GM23338 (cell line): ENCODE data around the gene IL20RB. TPM values are rescaled to one million over a fixed set of nuclear protein-coding genes. Genes with fewer than 3 reads are reported as not detected.

Source experiments
- ATAC-seq: fragments of 200-7000 bp; cut with Tn5 transposase; 3 replicates; pipeline ENCODE4 v1.9.1; 2020
- DNase-seq: peaks from one replicate; pipeline ENCODE4 v3.0.0-alpha.2; 2015; ENCODE audit warnings: low spot score
- H2AFZ ChIP-seq: fragments of 200-600 bp; sonication (generic); 2 replicates; pipeline ENCODE4 v1.8.0; 2016; ENCODE audit warnings: antibody characterized with exemption, mild to moderate bottlenecking, moderate library complexity
- H3F3A ChIP-seq: fragments of 200-600 bp; sonication (generic); replicated peaks from 2 replicates; pipeline ENCODE4 v1.8.0; 2017; ENCODE audit warnings: antibody characterized with exemption, mixed run types, low read depth
- H3K27ac ChIP-seq: fragments of 200-600 bp; sonication (generic); 2 replicates; pipeline ENCODE4 v1.6.1; 2016; ENCODE audit warnings: low read depth
- H3K27me3 ChIP-seq: fragments of 200-600 bp; sonication (generic); 2 replicates; pipeline ENCODE4 v1.8.0; 2016; ENCODE audit warnings: mild to moderate bottlenecking, mixed run types, moderate library complexity; ENCODE audit not compliant: insufficient read depth
- H3K36me3 ChIP-seq: fragments of 200-600 bp; sonication (generic); 2 replicates; pipeline ENCODE4 v1.8.0; 2016; ENCODE audit warnings: mild to moderate bottlenecking; ENCODE audit not compliant: insufficient read depth
- H3K4me1 ChIP-seq: fragments of 200-600 bp; sonication (generic); 2 replicates; pipeline ENCODE4 v1.8.0; 2016; ENCODE audit warnings: mild to moderate bottlenecking, moderate library complexity; ENCODE audit not compliant: insufficient read depth
- H3K4me2 ChIP-seq: fragments of 200-600 bp; sonication (generic); 2 replicates; pipeline ENCODE4 v1.7.1; 2017; ENCODE audit warnings: mixed run types
- H3K4me3 ChIP-seq: fragments of 200-600 bp; sonication (generic); 2 replicates; pipeline ENCODE4 v1.6.1; 2016; ENCODE audit warnings: mixed run types
- H3K79me2 ChIP-seq: fragments of 200-600 bp; sonication (generic); replicated peaks from 2 replicates; pipeline ENCODE4 v1.8.0; 2017; ENCODE audit warnings: mild to moderate bottlenecking; ENCODE audit not compliant: insufficient read depth
- H3K9me2 ChIP-seq: fragments of 200-600 bp; sonication (generic); 2 replicates; pipeline ENCODE4 v1.8.0; 2017; ENCODE audit not compliant: insufficient read depth
- H4K20me1 ChIP-seq: fragments of 200-600 bp; sonication (generic); replicated peaks from 2 replicates; pipeline ENCODE4 v1.8.0; 2017; ENCODE audit warnings: mild to moderate bottlenecking; ENCODE audit not compliant: insufficient read depth
- H3K27ac Mint-ChIP-seq: 2 replicates; pipeline ENCODE4 v1.8.0; 2020; ENCODE audit warnings: inconsistent platforms, mild to moderate bottlenecking, moderate library complexity, mixed read lengths
- H3K27me3 Mint-ChIP-seq: 3 replicates; pipeline ENCODE4 v1.8.0; 2022; ENCODE audit warnings: low read depth, mild to moderate bottlenecking, moderate library complexity, mixed read lengths, inconsistent platforms; ENCODE audit not compliant: insufficient read depth, poor library complexity
- H3K36me3 Mint-ChIP-seq: 3 replicates; pipeline ENCODE4 v1.8.0; 2021; ENCODE audit warnings: low read depth, mild to moderate bottlenecking, inconsistent platforms, moderate library complexity, mixed read lengths
- H3K4me1 Mint-ChIP-seq: 3 replicates; pipeline ENCODE4 v1.8.0; 2020; ENCODE audit warnings: mild to moderate bottlenecking, inconsistent platforms, mixed read lengths
- H3K4me3 Mint-ChIP-seq: 3 replicates; pipeline ENCODE4 v1.8.0; 2021; ENCODE audit warnings: moderate library complexity, mild to moderate bottlenecking, inconsistent platforms, mixed read lengths
- H3K9me3 Mint-ChIP-seq: 3 replicates; pipeline ENCODE4 v1.8.0; 2020; ENCODE audit warnings: moderate library complexity, mild to moderate bottlenecking, inconsistent platforms, mixed read lengths
- CREB1 ChIP-seq: fragments of 250-450 bp; sonication (Bioruptor Pico); IDR thresholded peaks from 2 replicates; pipeline ENCODE4 v1.5.0; 2020; ENCODE audit warnings: low read depth, mild to moderate bottlenecking, moderate library complexity
- CTCF ChIP-seq, 2 experiments: fragments of 200-600 bp in 1 of 2; sonication (generic) in 1 of 2; conservative IDR thresholded peaks; 2 replicates each; pipeline versions ENCODE4 v1.5.1 to v1.6.1; 2016 to 2017; ENCODE audit warnings: antibody characterized with exemption in 2 of 2, low read depth in 2 of 2, mild to moderate bottlenecking in 2 of 2, moderate library complexity in 1 of 2
- ETS1 ChIP-seq: IDR thresholded peaks from 2 replicates; pipeline ENCODE4 v1.6.1; 2016; ENCODE audit warnings: antibody characterized with exemption
- EZH2 ChIP-seq: fragments of 200-600 bp; sonication (generic); IDR thresholded peaks from one replicate; pipeline ENCODE4 v1.8.0; 2017; ENCODE audit warnings: antibody characterized with exemption, mild to moderate bottlenecking, low read depth; ENCODE audit not compliant: unreplicated experiment
- EZH2phosphoT487 ChIP-seq: fragments of 200-600 bp; sonication (generic); IDR thresholded peaks from one replicate; pipeline ENCODE4 v1.8.1; 2018; ENCODE audit warnings: antibody characterized with exemption; ENCODE audit not compliant: unreplicated experiment
- JUNB ChIP-seq: IDR thresholded peaks from one replicate; pipeline ENCODE4 v1.6.1; 2016; ENCODE audit warnings: antibody characterized with exemption; ENCODE audit not compliant: unreplicated experiment
- NANOG ChIP-seq: IDR thresholded peaks from 2 replicates; pipeline ENCODE4 v1.6.1; 2016; ENCODE audit warnings: antibody characterized with exemption, borderline replicate concordance
- POLR2AphosphoS5 ChIP-seq: IDR thresholded peaks from 2 replicates; pipeline ENCODE4 v1.6.1; 2016; ENCODE audit warnings: antibody characterized with exemption, low read depth
- REST ChIP-seq: IDR thresholded peaks from one replicate; pipeline ENCODE4 v1.6.1; 2018; ENCODE audit warnings: antibody characterized with exemption; ENCODE audit not compliant: unreplicated experiment
- STAT1 ChIP-seq: IDR thresholded peaks from one replicate; pipeline ENCODE4 v1.6.1; 2016; ENCODE audit warnings: antibody characterized with exemption; ENCODE audit not compliant: unreplicated experiment
- ZNF114 ChIP-seq: fragments of 250-450 bp; sonication (Bioruptor Pico); IDR thresholded peaks from 2 replicates; pipeline ENCODE4 v1.5.0; 2020; ENCODE audit warnings: mild to moderate bottlenecking, moderate library complexity
- ZNF331 ChIP-seq: fragments of 250-450 bp; sonication (Bioruptor Pico); IDR thresholded peaks from 2 replicates; pipeline ENCODE4 v1.5.0; 2020; ENCODE audit warnings: low read depth, mild to moderate bottlenecking, moderate library complexity
- ZNF462 ChIP-seq: fragments of 250-450 bp; sonication (Bioruptor Pico); IDR thresholded peaks from 2 replicates; pipeline ENCODE4 v1.5.0; 2020; ENCODE audit warnings: mild to moderate bottlenecking, moderate library complexity
- polyA plus RNA-seq: library from polyadenylated mRNA; unstranded; fragments of >200 nt; fragmentation: Nextera tagmentation; extraction: Ambion mirVana; gene quantifications from 2 replicates; pipeline ENCODE4 v1.2.1, GENCODE V29; 2016
- total RNA-seq: library from RNA; depleted of rRNA; stranded (reverse); fragments of >200 nt; shearing (Covaris generic); gene quantifications from 2 replicates; pipeline ENCODE4 v1.2.3, GENCODE V29; 2014

The IL20RB gene
- total and polyA plus RNA-seq, 2 experiments from 2014 or later: 1.7 to 4.6 TPM

- no peaks in the 10 kb centered on the region for H3K27me3 ChIP-seq
- H3K9me2 ChIP-seq: peaks cover 11% of the 10 kb centered on the region; the same call in 1 of the 2 replicates
- H3K4me1 ChIP-seq: 0 out of 2 replicates have a peak, but pooled peaks cover 8% of the 10 kb centered on the region
- TF ChIP-seq CTCF (conservative IDR thresholded peaks at IDR 0.05; ENCODE audit: low read depth in 2 of 2) (no peak), POLR2AphosphoS5 (no peak), CREB1 (CRISPR knock-in tag) (no peak), ZNF331 (CRISPR knock-in tag) (no peak), NANOG (no peak), EZH2phosphoT487 (no peak), ETS1 (no peak), STAT1 (no peak), EZH2 (no peak), JUNB (no peak), ZNF114 (CRISPR knock-in tag) (no peak), REST (no peak), ZNF462 (CRISPR knock-in tag) (no peak)
- no peak overlapping the region for H3K4me3 ChIP-seq
- Mint-ChIP-seq H3K36me3 (no peaks in the 10 kb centered on the region), H3K4me3 (no peak overlapping the region), H3K27ac (no peak overlapping the region), H3K27me3 (peaks cover 4% of the 10 kb centered on the region), H3K9me3 (no peaks in the 10 kb centered on the region; the same call in 2 of the 3 replicates), H3K4me1 (peaks cover 9% of the 10 kb centered on the region)
- H3F3A ChIP-seq: no peaks in the 10 kb centered on the region
- ATAC-seq: no peak
- H3K4me2 ChIP-seq: no peak overlapping the region
- H3K27ac ChIP-seq: no peak overlapping the region
- H2AFZ ChIP-seq: no peak overlapping the region
- no peaks in the 10 kb centered on the region for H3K79me2 ChIP-seq
- no peaks in the 10 kb centered on the region for H3K36me3 ChIP-seq
- DNase-seq: no peak
- no peaks in the 10 kb centered on the region for H4K20me1 ChIP-seq
Measured at GRCh38 chr3:137052298-137052697, 94.5 kb downstream of the IL20RB start.
